Measurements from ENCODE around the gene RPTOR.

RPTOR gene

DNA sequence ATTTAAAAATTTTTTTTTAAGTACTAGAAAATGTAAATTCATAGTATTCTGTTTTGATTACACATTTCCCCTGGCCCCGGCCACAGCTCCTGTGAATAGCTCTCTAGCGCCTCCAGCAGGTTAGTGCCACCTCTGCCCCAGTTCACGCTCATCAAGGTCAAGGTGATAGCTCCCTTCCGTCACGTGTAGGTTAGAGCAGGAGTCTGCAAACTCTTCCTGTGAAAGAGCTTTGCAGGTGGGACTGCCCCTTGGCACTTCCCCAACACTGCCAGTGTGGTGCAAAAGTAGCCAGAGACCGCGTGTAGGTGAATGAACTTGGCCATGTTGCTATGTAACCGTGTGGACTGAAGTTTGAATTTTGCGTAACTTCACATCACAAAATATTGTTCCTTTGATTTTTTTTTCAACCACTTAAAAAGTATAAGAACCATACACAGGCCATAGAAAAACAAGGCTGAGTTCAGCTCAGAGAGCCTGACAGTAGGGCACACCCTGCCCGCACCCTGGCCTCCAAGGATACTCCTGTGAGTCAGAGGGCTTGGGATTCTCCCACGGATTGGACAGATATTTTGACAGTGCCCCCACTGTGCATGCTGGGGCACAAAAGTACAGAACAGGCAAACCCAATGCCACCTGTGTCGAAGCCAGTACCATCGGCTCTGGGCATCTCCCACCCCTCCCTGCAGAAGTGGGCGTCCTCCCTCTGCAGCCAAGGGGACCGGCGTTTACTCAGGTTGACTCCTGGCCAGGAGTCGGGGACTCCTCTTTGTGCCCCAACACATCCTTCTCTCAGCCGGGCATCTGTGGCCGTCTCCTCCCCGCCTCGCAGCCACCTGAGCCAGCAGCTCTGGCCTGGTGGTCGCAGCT, 355.0 kb downstream of the RPTOR start:
- TF ChIP-seq POLR2A (IDR thresholded peaks at IDR 0.05; ENCODE audit: low read depth, low read length) = no peak
- no peak for TF ChIP-seq PAX5 (IDR thresholded peaks at IDR 0.05; ENCODE audit: insufficient read depth, low read length, severe bottlenecking)
- no peak for TF ChIP-seq POU2F2 (IDR thresholded peaks at IDR 0.05; ENCODE audit: low read depth, low read length)
- no peak for TF ChIP-seq TAF1 (IDR thresholded peaks at IDR 0.05; ENCODE audit: low read depth, low read length)
- peak; percentile 79 for FAIRE-seq
- peak; percentile 75 for DNase-seq (ENCODE audit: insufficient read length, low spot score)

DNA sequence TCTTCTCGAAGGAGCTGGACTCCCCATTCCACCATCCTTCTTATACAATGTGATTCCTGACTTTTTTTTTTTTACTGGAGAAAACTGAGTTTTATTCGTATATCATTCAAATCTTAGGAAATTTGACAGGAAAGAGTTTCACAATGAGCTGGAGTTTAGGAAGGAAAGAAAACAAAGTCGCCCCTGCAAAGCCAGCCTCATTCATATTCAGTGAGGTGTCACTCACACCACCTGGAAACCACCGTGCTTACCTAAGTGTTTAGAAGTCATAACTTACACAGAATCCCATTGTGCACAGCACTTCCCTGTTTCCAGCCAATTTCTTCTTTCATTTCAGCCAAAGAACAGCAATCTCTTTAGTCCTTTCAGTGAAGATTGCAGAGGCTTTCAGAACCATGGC, 356.7 kb downstream of the RPTOR start:
- no peak for DNase-seq (ENCODE audit: insufficient read length, low spot score)

DNA sequence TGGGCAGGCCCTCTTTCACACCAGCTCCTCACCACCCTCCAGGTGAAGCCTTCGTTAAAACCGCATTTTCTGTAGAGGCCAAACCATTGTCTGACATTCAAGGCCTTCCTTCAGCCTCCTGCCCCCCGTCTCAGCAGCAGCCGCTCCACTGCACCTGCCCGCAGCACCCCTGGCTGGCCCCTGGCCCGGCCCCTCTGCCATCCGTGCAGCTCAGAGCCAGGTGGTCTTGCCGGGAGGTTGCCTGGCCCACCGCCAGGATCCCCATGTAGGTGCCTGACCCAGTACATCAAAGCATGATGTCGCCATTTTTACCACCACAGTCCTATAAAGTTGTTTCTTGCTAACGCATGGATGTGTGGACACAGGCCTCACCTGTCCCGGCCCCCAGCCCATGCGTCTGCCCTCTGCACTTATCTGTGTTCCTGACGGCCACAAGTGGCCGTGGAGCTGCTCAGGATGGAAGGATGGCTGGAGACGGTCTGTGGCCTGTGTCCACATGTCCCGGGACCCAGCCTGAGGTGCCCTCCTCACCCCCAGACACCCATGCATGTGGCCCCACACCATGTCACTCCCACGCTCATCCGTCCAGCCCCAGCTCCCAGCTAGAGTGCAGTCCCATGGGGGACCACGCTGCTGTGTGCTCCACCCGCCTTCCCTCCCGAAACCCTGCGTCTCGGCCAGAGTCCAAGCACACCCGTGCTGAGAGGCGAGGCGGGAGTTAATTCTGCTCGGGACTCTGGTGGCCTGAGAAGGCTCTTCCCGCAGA, 357.7 kb downstream of the RPTOR start:
- FAIRE-seq (peak; percentile 47), DNase-seq (ENCODE audit: insufficient read length, low spot score) (no peak)
- no peak for TF ChIP-seq POU2F2 (IDR thresholded peaks at IDR 0.05; ENCODE audit: low read depth, low read length)
- TF ChIP-seq POLR2A (IDR thresholded peaks at IDR 0.05; ENCODE audit: low read depth, low read length) = no peak
- no peak for TF ChIP-seq SPI1 (IDR thresholded peaks at IDR 0.05; ENCODE audit: low read depth, low read length)
- TF ChIP-seq PAX5 (IDR thresholded peaks at IDR 0.05; ENCODE audit: insufficient read depth, low read length, severe bottlenecking) = no peak
- no peak for TF ChIP-seq POLR2AphosphoS5 (IDR thresholded peaks at IDR 0.05; ENCODE audit: low read depth, low read length)
- no peak for TF ChIP-seq TAF1 (IDR thresholded peaks at IDR 0.05; ENCODE audit: low read depth, low read length)

More for the DNA sequence above, 356.7 kb downstream of the RPTOR start:
- peak; percentile 43 for FAIRE-seq
- TF ChIP-seq POLR2AphosphoS5 (IDR thresholded peaks at IDR 0.05; ENCODE audit: low read depth, low read length) (no peak), SPI1 (IDR thresholded peaks at IDR 0.05; ENCODE audit: low read depth, low read length) (peak; percentile 79), POU2F2 (IDR thresholded peaks at IDR 0.05; ENCODE audit: low read depth, low read length) (no peak)

DNA sequence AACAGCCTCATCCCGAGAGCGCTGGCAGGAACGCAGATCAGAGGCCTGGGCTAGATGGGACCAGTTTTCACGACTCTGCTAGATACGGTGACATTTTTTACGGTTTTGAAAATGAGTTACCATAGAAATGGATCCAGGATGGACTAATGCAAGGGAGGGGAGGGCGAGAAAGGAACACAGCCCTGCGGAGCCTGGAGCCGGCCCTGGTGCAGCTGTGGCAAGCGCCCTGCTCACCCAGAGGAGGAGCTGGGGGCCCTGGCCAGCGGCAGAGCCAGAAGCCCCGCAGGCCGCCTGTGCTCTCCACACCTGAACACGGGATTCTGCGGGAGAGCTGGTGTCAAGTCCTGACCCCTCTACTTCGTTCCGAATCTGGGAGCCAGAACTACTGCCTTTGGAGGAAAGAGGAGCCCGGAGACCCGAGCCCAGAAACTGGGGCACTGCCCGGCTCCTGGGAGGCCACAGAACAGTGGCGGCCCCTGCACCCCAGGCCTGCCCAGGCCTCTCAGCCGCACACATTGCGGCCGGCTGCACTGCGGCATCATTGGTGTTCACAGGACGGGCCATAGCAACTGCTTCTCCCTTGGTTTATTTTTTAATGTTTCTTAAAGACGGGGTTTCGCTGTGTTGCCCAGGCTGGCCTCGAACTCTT, 358.4 kb downstream of the RPTOR start:
- no peak for DNase-seq (ENCODE audit: insufficient read length, low spot score)
- FAIRE-seq = no peak
- TF ChIP-seq TAF1 (IDR thresholded peaks at IDR 0.05; ENCODE audit: low read depth, low read length) = no peak
- no peak for TF ChIP-seq POLR2AphosphoS5 (IDR thresholded peaks at IDR 0.05; ENCODE audit: low read depth, low read length)
- no peak for TF ChIP-seq POLR2A (IDR thresholded peaks at IDR 0.05; ENCODE audit: low read depth, low read length)
- TF ChIP-seq POU2F2 (IDR thresholded peaks at IDR 0.05; ENCODE audit: low read depth, low read length) = no peak
- TF ChIP-seq PAX5 (IDR thresholded peaks at IDR 0.05; ENCODE audit: insufficient read depth, low read length, severe bottlenecking) = no peak
- no peak for TF ChIP-seq SPI1 (IDR thresholded peaks at IDR 0.05; ENCODE audit: low read depth, low read length)

DNA sequence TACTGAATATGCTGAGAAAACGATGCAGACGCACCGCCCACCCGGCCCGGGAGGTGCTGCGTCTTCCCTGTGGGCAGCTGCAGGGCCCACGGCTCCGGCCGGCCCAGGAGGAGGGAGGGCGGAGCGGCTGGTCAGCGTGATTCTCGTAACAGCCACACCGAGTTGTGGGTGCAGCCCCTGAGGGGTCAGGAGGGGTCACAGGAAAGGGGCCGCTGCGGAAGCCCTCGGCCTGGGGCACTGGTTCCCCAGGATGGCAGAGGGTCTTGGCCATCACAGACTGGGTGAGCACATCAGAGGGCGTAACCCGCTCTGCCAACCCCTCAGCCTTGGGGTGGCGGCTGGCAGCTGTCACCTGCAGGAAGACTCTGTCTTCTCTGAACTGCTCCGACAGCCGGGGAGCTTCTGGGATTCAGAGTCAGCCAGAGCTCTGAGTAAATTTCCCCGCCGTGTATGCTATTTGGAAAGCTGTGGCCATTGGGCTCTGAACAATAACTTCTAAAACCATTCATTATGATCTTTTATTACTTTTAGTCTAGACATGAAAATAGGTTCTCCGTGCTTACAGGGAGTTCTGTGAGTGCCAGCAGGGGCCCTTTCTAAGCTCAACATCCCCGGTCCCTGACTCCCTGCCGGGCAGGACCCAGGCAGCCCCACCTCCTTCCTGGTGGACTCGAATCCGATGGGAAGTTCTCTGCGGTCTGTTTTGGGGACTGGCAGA, 359.6 kb downstream of the RPTOR start:
- TF ChIP-seq POLR2AphosphoS5 (IDR thresholded peaks at IDR 0.05; ENCODE audit: low read depth, low read length) (no peak), SPI1 (IDR thresholded peaks at IDR 0.05; ENCODE audit: low read depth, low read length) (no peak), PAX5 (IDR thresholded peaks at IDR 0.05; ENCODE audit: insufficient read depth, low read length, severe bottlenecking) (no peak), TAF1 (IDR thresholded peaks at IDR 0.05; ENCODE audit: low read depth, low read length) (no peak), POU2F2 (IDR thresholded peaks at IDR 0.05; ENCODE audit: low read depth, low read length) (no peak), POLR2A (IDR thresholded peaks at IDR 0.05; ENCODE audit: low read depth, low read length) (no peak)
- FAIRE-seq = no peak

DNA sequence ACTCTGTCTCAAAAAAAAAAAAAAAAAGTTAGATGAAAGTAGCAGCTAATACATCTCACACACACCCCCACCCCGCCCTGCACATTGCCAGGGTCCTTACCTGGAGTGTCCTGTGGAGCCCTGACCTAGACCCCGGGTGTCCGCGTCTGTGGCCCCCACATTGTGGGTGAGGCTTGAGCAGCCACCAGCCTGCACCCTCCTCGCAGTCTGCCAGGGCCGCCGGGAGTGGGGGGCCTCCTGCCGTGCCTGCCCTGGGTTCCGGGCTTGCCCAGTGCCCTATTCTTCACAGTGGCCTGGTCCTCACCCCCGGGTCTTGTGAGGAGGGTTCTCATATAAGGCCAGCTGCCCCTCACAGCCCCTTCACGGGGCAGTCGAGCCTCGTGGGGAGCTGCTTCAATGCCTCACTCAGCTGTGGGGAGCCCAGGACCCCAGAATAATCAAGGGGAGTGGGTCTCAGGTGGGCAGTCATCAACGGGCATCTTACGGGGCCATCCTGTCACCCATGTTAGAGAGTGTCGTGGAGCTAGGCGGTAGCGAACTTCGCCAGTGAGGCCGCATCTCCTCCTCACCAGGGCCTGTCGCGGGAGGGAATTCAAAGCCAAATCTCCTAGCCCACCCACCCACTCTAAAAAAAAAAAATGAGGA, 361.1 kb downstream of the RPTOR start:
- FAIRE-seq (no peak), DNase-seq (ENCODE audit: insufficient read length, low spot score) (no peak)
- TF ChIP-seq PAX5 (IDR thresholded peaks at IDR 0.05; ENCODE audit: insufficient read depth, low read length, severe bottlenecking) (no peak), SPI1 (IDR thresholded peaks at IDR 0.05; ENCODE audit: low read depth, low read length) (no peak), POLR2AphosphoS5 (IDR thresholded peaks at IDR 0.05; ENCODE audit: low read depth, low read length) (no peak), POLR2A (IDR thresholded peaks at IDR 0.05; ENCODE audit: low read depth, low read length) (no peak), POU2F2 (IDR thresholded peaks at IDR 0.05; ENCODE audit: low read depth, low read length) (no peak), TAF1 (IDR thresholded peaks at IDR 0.05; ENCODE audit: low read depth, low read length) (no peak)

More for the DNA sequence above, 359.6 kb downstream of the RPTOR start:
- no peak for DNase-seq (ENCODE audit: insufficient read length, low spot score)

DNA sequence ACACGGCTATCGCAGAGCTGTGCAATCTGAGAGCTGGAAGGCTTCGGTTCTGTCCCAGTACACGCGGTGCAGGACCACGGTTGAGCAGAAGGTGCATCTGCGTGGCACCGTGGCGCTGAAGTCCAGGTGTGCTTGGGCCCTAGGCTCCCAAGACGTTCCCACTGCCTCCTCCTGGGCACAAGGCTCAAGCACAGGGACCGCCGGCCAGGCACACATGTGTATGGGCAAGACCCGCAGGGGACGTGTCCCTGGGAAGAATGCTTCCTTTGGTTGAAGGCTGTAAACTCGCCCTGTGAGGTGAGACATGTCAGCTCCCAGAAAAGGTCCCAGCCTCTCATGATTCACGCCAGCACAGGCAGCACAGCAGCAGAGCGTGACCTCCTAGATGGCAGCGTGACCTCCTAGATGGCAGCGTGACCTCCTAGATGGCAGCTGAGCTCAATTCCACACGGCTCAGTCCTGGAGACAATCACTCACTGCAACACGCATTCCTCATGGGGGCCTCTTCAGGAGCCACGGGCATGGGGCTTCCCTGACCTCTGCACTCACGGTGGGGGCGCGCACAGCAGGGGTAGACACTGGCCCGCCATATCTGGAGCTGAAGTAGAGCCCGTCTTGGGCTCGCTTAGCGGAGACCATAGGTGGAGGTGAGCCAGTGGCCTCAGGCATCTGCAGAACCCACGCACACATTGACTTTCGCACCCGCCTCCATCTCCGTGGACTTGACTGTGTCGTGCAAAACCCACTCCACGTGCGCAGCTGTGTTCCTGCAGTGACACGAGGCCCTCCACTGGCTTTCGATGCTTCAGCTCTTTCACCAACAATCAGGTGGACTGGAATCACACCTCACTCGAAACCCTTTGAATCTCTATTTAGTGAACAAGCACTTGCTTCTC, 362.0 kb downstream of the RPTOR start:
- FAIRE-seq (no peak), DNase-seq (ENCODE audit: insufficient read length, low spot score) (no peak)
- TF ChIP-seq PAX5 (IDR thresholded peaks at IDR 0.05; ENCODE audit: insufficient read depth, low read length, severe bottlenecking) (no peak), POLR2A (IDR thresholded peaks at IDR 0.05; ENCODE audit: low read depth, low read length) (no peak), SPI1 (IDR thresholded peaks at IDR 0.05; ENCODE audit: low read depth, low read length) (no peak), POLR2AphosphoS5 (IDR thresholded peaks at IDR 0.05; ENCODE audit: low read depth, low read length) (no peak), POU2F2 (IDR thresholded peaks at IDR 0.05; ENCODE audit: low read depth, low read length) (no peak)

DNA sequence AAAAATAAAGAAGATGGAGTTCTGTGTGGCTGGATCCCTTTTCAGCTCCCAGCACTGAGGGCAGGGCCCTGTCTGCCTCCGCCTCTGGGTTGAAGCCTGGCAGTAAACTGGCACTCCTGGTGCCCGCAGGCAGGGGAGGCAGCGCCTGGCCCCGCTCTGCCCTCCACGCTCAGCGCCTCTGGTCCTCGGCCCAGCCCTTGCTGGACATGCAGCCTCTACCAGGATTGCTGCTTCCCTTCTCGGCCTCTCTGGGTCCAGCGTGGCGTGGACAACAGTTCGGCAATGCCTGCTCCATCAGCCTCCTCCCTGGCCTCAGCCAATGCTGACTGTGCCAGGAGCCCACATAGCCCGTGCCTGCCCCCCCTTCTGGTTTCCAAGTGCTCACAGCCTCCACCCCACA, 362.6 kb downstream of the RPTOR start:
- DNase-seq (ENCODE audit: insufficient read length, low spot score) (no peak), FAIRE-seq (no peak)
- TF ChIP-seq SPI1 (IDR thresholded peaks at IDR 0.05; ENCODE audit: low read depth, low read length) (no peak), POLR2AphosphoS5 (IDR thresholded peaks at IDR 0.05; ENCODE audit: low read depth, low read length) (no peak), PAX5 (IDR thresholded peaks at IDR 0.05; ENCODE audit: insufficient read depth, low read length, severe bottlenecking) (no peak), TAF1 (IDR thresholded peaks at IDR 0.05; ENCODE audit: low read depth, low read length) (no peak), POU2F2 (IDR thresholded peaks at IDR 0.05; ENCODE audit: low read depth, low read length) (no peak)

Data from GM12891 (cell line).